DMS53 treated with DMSO at 0.1 percent for 48 hours (cell line): ENCODE data around the gene COL18A1.
"Not testable (repeated sequence)": the region's sequence is repeated elsewhere in the genome, so short reads cannot be mapped to it uniquely, and the experiment has no call there.

Experiments
- DNase-seq: peaks from one replicate; lab custom pipeline; 2025; ENCODE audit not compliant: unreplicated experiment; lab: John Stamatoyannopoulos, UW

Gene COL18A1

GRCh38 chr21:45424854-45425795 lies 20.2 kb downstream of the COL18A1 start:
- DNase-seq, result no peak

GRCh38 chr21:45427331-45428271 lies 22.6 kb downstream of the COL18A1 start:
- no peak for DNase-seq

DNA sequence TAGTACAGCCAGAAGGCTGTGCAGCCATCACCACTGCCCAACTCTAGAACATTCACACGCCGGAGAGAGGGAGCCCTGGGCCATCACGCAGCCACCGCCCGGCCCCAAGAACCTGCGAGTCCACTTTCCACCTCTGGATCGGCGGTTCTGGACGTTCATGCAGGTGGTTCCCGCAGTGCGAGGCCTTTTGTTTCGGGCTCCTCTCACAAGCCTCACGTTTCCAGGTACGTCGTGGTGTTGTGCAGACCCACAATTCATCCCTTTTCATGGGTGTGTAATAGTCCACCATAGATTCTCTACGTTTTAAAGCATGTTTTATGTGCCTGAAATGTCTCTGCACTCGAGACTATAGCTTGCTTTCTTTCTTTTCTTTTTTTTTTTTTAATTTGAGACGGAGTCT lies 23.6 kb downstream of the COL18A1 start:
- DNase-seq, result no peak

DNA sequence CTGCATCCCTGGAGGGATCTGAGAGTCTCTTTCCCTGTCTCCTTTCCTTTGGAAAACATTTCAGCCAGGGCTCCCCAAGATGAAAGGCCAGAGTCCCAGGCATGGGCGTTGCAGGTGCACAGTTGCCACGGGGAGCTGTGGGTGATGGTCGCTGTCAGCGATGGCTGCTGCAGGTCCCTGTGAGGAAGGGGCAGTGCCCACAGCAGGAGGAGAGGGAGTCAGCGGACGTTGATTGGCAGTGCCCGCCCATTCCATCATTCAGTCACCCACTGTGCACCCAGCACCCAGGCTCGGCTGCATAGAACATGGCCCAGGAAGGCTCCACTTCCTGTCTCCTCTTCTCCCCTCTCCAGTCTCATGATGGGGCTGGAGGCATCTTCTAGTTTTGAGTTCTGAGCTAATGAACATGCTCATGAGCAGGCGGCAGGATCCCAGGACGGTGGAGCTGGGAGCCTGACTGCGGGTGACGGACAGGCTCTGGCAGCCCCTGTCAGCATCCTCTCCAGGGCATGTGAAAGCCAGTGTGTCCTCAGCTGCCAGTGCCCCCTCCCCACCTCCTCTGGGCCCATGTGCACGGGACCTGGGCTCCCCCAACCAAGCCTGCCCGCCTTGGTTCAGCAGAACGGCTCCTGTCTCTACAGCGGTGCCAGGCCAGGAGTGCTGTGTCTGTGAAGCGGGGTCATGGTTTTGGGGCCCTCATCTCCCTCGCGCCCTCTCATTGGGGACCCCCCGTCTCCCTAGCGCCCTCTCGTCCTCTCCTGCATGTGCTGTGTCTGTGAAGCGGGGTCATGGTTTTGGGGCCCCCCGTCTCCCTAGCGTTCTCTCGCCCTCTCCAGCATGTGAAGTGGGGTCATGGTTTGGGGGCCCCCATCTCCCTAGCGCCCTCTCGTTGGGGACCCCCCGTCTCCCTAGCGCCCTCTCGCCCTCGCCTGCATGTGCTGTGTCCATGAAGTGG lies 24.5 kb downstream of the COL18A1 start:
- DNase-seq, result no peak

- DNase-seq, result no peak
Observed at GRCh38 chr21:45430521-45431501, 25.8 kb downstream of the COL18A1 start.

DNA sequence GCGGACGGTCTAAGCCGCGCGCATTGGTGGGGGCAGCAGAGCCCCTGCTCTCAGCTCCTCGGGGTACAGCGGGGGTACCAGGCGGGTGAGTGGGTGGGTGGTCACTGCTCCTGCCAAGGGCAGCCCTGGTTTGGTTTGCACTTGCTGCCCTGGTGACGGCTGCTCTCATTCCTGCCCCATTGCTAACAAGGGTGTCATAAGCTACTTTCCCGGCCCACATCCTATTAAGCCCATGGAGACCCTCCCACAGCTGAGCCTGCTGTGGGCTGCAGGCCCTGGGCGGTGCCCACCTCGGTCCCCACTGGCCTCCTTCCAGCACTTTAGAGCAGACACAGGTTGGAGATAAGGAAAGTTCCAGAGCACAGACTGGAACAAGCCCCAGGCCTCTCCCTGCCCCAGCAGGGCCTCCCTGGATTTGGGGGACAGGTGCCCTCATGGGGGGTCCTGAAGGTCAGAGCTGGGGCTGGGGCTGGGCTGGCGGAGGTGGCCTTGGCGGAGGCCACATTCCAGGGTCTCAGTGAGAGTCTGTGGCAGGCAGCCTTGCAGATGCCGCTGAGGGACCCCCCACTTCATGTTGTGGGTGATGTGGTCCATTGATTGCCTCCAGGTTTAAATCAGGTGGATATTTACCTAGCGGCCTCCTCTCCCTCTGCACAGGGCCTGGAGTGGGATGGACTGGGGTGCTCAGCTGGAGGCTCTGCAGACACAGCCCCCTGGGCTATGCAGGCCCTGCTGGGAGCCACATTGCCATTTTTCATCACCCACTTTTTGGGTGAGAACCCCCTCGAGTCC lies 27.0 kb downstream of the COL18A1 start:
- DNase-seq, result no peak

- DNase-seq, result no peak
Observed at GRCh38 chr21:45432575-45433255, 27.8 kb downstream of the COL18A1 start.

DNA sequence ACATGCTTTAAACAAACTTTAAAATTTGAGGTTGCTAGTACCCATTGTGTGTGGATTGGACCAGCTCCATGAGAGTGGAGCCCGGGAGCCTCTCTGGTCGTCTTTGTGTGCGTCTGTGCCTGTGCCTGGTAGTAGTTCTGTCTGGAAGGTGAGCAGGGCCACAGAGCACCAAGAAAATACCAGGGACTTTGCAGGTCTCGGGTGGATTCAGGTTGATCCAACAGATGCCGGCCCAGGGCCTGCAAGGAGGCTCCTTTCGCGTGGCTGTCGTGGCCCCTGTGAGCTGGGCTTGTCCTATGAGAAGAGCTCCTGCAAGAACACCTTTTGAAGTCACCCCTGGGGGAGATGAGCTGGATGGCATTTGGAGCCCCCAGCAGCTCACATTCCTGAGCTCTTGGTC lies 28.3 kb downstream of the COL18A1 start:
- no peak for DNase-seq

GRCh38 chr21:45433911-45434644 lies 29.1 kb downstream of the COL18A1 start:
- no peak for DNase-seq

- DNase-seq, result no peak
Observed at GRCh38 chr21:45434645-45435217, 29.8 kb downstream of the COL18A1 start.

- DNase-seq, result no peak
Observed at GRCh38 chr21:45435405-45435981, 30.5 kb downstream of the COL18A1 start.

GRCh38 chr21:45436351-45437065 lies 31.5 kb downstream of the COL18A1 start:
- DNase-seq, result no peak

DNA sequence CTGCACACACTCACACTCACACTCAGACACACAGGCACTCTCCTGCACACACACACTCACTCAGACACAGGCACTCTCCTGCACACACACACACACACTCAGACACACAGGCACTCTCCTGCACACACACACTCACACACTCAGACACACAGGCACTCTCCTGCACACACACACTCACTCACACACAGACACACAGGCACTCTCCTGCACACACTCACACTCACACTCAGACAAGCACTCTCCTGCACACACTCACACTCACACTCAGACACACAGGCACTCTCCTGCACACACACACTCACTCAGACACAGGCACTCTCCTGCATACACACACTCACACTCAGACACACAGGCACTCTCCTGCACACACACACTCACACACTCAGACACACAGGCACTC lies 32.9 kb downstream of the COL18A1 start:
- DNase-seq, result not testable (repeated sequence)

DNA sequence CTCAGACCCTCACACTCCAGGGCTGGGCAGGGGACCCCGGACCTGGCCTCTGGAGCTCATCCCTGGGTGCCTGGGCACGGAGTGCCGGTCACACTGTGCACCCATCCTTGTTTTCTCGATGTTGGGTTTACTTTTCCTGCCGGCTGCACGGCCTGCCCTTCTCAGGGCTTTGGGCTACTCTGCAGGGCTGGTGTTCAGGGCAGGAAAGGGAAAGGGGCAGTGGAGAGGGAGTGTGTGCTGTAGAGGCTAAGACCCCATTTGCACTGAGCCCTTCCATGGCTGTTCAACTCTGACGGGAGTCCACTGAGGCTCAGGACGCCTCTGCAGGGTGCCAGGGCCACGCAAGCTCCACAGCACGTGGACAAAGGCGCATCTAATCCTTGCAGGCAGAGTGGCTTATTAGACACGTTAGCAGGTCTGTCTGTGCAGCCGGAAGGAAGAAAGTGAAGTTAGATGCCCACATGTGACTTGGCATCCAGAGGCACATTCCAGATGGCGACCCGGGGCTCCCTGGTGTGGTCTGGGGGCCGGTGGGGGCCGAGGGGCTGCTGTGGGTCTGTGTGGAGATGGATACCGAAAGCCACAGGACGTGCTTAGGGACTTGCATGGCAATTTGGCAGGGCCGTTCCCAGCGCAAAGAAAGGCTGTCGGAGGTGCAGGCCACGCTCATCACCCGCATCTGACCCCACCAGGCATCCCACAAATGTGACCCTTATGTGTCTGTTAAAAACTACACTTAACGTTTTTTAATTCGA lies 33.6 kb downstream of the COL18A1 start:
- no peak for DNase-seq

- DNase-seq, result peak; percentile 44
Observed at GRCh38 chr21:45439161-45439872, 34.4 kb downstream of the COL18A1 start.
